DOHH2 (cell line): Measurements from ENCODE around the gene PLCXD1.

Experiments
- EZH2phosphoT487 ChIP-seq: fragments of 200-600 bp; sonication (generic); IDR thresholded peaks from 2 replicates; pipeline ENCODE4 v1.6.1; 2017; ENCODE audit warnings: borderline replicate concordance, mild to moderate bottlenecking, antibody characterized with exemption, low read length, moderate library complexity, mixed read lengths
- TF ChIP-seq, protein P1 (sequence below): fragments of 200-600 bp; sonication (generic); IDR thresholded peaks from one replicate; pipeline ENCODE4 v1.5.1; 2014; ENCODE audit warnings: antibody characterized with exemption, mild to moderate bottlenecking, low read depth, low read length; ENCODE audit not compliant: poor library complexity, severe bottlenecking

DNA sequence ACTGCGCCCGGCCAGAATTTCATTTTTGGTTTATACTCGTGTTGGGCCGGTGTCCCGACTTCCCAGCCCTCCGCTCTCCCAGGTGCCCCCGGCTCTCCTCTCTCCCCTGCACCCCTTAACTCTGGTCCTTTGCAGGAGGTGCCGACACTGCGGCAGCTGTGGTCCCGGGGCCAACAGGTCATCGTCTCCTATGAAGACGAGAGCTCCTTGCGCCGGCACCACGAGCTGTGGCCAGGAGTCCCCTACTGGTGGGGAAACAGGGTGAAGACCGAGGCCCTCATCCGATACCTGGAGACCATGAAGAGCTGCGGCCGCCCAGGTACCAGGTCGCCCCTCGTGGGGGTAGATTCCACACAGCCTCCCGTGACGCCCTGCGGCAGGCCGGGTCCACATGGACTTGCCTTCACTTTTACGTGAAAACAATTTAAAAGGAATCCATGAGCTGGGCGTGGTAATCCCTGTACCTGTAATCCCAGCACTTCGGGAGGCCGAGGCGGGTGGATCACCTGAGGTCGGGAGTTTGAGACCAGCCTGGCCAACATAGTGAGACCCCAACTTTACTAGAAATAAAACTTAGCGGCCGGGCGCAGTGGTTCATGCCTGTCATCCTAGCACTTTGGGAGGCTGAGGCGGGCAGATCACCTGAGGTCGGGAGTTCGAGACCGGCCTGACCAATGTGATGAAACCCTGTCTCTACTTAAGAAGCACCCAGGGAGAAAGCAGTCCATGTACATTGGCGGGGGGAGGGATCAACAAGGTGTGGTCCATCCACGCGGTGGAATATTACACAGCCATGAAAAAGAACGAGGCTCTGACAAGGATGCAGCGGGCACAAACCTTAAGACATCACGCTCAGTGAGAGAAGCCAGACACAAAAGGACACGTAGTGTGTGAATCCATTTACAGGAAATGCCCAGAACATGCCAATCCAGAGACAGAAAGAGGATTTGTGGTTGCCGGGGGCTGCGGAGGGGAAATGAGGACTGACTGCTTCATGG, 12.0 kb downstream of the PLCXD1 start:
- TF ChIP-seq, protein P1, sequence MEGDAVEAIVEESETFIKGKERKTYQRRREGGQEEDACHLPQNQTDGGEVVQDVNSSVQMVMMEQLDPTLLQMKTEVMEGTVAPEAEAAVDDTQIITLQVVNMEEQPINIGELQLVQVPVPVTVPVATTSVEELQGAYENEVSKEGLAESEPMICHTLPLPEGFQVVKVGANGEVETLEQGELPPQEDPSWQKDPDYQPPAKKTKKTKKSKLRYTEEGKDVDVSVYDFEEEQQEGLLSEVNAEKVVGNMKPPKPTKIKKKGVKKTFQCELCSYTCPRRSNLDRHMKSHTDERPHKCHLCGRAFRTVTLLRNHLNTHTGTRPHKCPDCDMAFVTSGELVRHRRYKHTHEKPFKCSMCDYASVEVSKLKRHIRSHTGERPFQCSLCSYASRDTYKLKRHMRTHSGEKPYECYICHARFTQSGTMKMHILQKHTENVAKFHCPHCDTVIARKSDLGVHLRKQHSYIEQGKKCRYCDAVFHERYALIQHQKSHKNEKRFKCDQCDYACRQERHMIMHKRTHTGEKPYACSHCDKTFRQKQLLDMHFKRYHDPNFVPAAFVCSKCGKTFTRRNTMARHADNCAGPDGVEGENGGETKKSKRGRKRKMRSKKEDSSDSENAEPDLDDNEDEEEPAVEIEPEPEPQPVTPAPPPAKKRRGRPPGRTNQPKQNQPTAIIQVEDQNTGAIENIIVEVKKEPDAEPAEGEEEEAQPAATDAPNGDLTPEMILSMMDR: no peak
- no peak for TF ChIP-seq EZH2phosphoT487
